ENCODE data around the gene HECTD4. TPM values are rescaled to one million over a fixed set of nuclear protein-coding genes. Genes with fewer than 3 reads are reported as not detected.

Gene HECTD4
- total and polyA plus RNA-seq, 9 of the 15 experiments (the other 6 are each of a cell fraction or from before 2014, with no cell fraction given), result 3.5 to 33.3 (median 13.5) TPM

DNA sequence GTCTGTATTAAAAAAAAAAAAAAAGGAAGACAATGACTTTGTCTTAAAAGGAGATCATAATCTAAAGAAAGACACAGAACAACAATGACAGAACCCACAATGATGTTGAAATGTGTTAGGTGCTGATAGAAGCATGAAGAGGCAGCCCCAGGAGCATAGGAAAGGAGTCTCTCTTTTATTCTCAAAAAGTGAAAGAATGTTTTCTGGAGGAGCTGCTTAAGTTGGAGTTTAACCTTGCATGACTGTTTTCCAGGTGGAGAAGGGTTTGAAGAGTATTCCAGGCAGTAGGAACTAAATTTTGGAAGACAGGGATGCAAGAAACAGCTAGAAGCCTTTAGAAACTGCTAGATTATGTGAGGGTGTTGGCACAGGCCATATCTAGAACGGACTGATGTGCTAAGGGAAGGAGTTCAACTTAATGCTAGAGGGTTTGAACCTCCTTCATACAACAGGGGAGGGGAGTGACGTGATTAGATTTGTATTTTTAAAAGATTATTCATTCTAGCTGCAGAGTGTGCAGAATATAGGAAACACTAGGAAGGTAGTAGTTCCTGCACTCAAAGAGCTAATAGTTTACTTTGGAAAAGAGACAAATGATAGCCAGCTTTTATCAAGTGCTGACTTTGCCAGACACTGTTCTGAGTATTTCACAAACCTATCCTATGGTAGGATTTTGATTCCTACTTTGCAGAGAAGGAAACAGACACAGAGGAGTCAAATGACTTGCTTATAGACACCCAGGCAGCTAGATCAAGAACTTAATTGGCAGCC is 31.8 kb upstream of the HECTD4 start (continued):
- TF ChIP-seq, protein P1, sequence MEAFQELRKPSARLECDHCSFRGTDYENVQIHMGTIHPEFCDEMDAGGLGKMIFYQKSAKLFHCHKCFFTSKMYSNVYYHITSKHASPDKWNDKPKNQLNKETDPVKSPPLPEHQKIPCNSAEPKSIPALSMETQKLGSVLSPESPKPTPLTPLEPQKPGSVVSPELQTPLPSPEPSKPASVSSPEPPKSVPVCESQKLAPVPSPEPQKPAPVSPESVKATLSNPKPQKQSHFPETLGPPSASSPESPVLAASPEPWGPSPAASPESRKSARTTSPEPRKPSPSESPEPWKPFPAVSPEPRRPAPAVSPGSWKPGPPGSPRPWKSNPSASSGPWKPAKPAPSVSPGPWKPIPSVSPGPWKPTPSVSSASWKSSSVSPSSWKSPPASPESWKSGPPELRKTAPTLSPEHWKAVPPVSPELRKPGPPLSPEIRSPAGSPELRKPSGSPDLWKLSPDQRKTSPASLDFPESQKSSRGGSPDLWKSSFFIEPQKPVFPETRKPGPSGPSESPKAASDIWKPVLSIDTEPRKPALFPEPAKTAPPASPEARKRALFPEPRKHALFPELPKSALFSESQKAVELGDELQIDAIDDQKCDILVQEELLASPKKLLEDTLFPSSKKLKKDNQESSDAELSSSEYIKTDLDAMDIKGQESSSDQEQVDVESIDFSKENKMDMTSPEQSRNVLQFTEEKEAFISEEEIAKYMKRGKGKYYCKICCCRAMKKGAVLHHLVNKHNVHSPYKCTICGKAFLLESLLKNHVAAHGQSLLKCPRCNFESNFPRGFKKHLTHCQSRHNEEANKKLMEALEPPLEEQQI (IDR thresholded peaks at IDR 0.05), result 0 out of 2 replicates have a peak, but pooled peaks have one; percentile 12
- no peak for TF ChIP-seq ZNF511 (CRISPR knock-in tag; IDR thresholded peaks at IDR 0.05)
- TF ChIP-seq ZEB2 (IDR thresholded peaks at IDR 0.05), result 0 out of 2 replicates have a peak, but pooled peaks have one; percentile 22
- peak; percentile 60 for TF ChIP-seq TEAD4 (IDR thresholded peaks at IDR 0.05; ENCODE audit: low read length)
- TF ChIP-seq TEAD4 (CRISPR knock-in tag; IDR thresholded peaks at IDR 0.05; ENCODE audit: borderline replicate concordance), result no peak
- no peak for TF ChIP-seq PBX2 (CRISPR knock-in tag; IDR thresholded peaks at IDR 0.05; ENCODE audit: low read depth)
- TF ChIP-seq PBX2 (tag; conservative IDR thresholded peaks at IDR 0.05; ENCODE audit: low read depth), result peak; percentile 62
- peak; percentile 5 for TF ChIP-seq PRDM10 (IDR thresholded peaks at IDR 0.05; ENCODE audit: partially characterized antibody)
- 0 out of 2 replicates have a peak, but pooled peaks have one; percentile 27 for TF ChIP-seq HDAC2 (IDR thresholded peaks at IDR 0.05)
- TF ChIP-seq EP300 (IDR thresholded peaks at IDR 0.05; ENCODE audit: low read length), result peak; percentile 34; the same call in 1 of the 2 replicates
- TF ChIP-seq RBBP5 (IDR thresholded peaks at IDR 0.05; ENCODE audit: borderline replicate concordance, insufficient read depth, low read length, poor library complexity, severe bottlenecking), result peak; percentile 79
- TF ChIP-seq MEIS2 (IDR thresholded peaks at IDR 0.05; ENCODE audit: partially characterized antibody), result peak; percentile 78
- TF ChIP-seq HLTF (IDR thresholded peaks at IDR 0.05), result no peak
- peak; percentile 51 for TF ChIP-seq MTA2 (IDR thresholded peaks at IDR 0.05; ENCODE audit: low read depth)
- TF ChIP-seq ZFX (CRISPR knock-in tag; IDR thresholded peaks at IDR 0.05), result peak; percentile 40; the same call in 1 of the 2 replicates
- peak; percentile 61 for TF ChIP-seq LEF1 (IDR thresholded peaks at IDR 0.05)
- peak; percentile 99 for TF ChIP-seq SOX6 (IDR thresholded peaks at IDR 0.05)
- TF ChIP-seq TRIM24 (IDR thresholded peaks at IDR 0.05), result 0 out of 4 replicates have a peak, but pooled peaks of 1 of the 2 experiments have one; percentile 8
- no peak for TF ChIP-seq MECOM (CRISPR knock-in tag; IDR thresholded peaks at IDR 0.05)
- peak; percentile 89; the same call in 1 of the 2 replicates for TF ChIP-seq ADNP (tag; IDR thresholded peaks at IDR 0.05)

Measured in K562 (cell line).